Measurements from ENCODE around the gene CDKN2AIPNL. TPM values are rescaled to one million over a fixed set of nuclear protein-coding genes. Genes with fewer than 3 reads are reported as not detected.

Gene CDKN2AIPNL
- total and polyA plus RNA-seq, 2 of the 4 experiments (the other 2 are of a cell fraction): 14.0 to 18.1 TPM

DNA sequence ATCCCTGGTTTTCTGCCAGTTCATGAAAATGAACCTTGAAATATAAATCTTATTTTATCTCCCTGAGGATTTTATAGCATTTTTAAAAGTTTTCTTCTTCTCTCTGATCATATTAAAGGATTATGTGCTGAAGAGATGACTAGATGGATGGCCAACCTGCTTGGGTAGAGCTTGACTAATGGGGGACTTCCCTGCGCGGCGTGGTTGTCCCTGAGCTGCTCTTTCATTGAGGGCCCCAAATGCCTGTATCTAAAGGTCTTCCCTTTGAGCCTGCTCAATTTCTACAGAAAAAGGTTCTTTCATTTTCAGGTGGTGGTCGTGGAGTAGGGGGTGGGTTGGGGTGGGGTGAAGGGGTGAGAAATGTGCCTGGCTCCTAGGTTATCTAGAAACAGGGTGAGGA, 20.5 kb upstream of the CDKN2AIPNL start:
- no peaks in the 10 kb centered on the region for H3K79me1 ChIP-seq (ENCODE audit: low read depth in 1 of 2, low read length in 2 of 2)
- H3K14ac ChIP-seq (replicated peaks; ENCODE audit: low read depth, low read length): no peak overlapping the region
- H2AFZ ChIP-seq (replicated peaks; ENCODE audit: low read length, poor library complexity): no peak overlapping the region
- no peaks in the 10 kb centered on the region for H3K36me3 ChIP-seq (ENCODE audit: control insufficient read depth, insufficient read depth, low read length)
- peaks cover 2% of the 10 kb centered on the region; the same call in 1 of the 2 replicates for H3K9me1 ChIP-seq (ENCODE audit: insufficient read depth, low read length)
- H4K5ac ChIP-seq (ENCODE audit: low read depth, low read length): no peak overlapping the region
- no peak overlapping the region for H3K18ac ChIP-seq (ENCODE audit: low read depth, low read length)
- no peak overlapping the region for H3K27ac ChIP-seq (ENCODE audit: insufficient read depth, low read length)
- no peak overlapping the region for H2AK5ac ChIP-seq (ENCODE audit: low read depth, low read length)
- no peak overlapping the region for H2BK5ac ChIP-seq (ENCODE audit: low read depth, low read length, poor library complexity, severe bottlenecking)
- H3K4ac ChIP-seq (ENCODE audit: low read depth, low read length): no peak overlapping the region
- no peak overlapping the region for H2BK120ac ChIP-seq (ENCODE audit: low read depth, low read length)
- intact Hi-C loops (cut with micrococcal nuclease): no loop called here
- H3K4me1 ChIP-seq (ENCODE audit: control insufficient read depth, insufficient read depth, low read length): peaks cover 11% of the 10 kb centered on the region
- H4K91ac ChIP-seq (ENCODE audit: insufficient read depth, low read depth, low read length): no peak overlapping the region
- H4K8ac ChIP-seq (ENCODE audit: low read depth in 2 of 2, low read length in 2 of 2): no peak overlapping the region
- H3K9me3 ChIP-seq (ENCODE audit: control insufficient read depth, insufficient read depth, low read length): no peaks in the 10 kb centered on the region
- ATAC-seq (ENCODE audit: low read depth) (no peak), DNase-seq (no peak)
- TF ChIP-seq, protein P1, sequence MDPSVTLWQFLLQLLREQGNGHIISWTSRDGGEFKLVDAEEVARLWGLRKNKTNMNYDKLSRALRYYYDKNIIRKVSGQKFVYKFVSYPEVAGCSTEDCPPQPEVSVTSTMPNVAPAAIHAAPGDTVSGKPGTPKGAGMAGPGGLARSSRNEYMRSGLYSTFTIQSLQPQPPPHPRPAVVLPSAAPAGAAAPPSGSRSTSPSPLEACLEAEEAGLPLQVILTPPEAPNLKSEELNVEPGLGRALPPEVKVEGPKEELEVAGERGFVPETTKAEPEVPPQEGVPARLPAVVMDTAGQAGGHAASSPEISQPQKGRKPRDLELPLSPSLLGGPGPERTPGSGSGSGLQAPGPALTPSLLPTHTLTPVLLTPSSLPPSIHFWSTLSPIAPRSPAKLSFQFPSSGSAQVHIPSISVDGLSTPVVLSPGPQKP (IDR thresholded peaks at IDR 0.05; ENCODE audit: borderline replicate concordance, low read depth, low read length): no peak
- TF ChIP-seq, protein P2, sequence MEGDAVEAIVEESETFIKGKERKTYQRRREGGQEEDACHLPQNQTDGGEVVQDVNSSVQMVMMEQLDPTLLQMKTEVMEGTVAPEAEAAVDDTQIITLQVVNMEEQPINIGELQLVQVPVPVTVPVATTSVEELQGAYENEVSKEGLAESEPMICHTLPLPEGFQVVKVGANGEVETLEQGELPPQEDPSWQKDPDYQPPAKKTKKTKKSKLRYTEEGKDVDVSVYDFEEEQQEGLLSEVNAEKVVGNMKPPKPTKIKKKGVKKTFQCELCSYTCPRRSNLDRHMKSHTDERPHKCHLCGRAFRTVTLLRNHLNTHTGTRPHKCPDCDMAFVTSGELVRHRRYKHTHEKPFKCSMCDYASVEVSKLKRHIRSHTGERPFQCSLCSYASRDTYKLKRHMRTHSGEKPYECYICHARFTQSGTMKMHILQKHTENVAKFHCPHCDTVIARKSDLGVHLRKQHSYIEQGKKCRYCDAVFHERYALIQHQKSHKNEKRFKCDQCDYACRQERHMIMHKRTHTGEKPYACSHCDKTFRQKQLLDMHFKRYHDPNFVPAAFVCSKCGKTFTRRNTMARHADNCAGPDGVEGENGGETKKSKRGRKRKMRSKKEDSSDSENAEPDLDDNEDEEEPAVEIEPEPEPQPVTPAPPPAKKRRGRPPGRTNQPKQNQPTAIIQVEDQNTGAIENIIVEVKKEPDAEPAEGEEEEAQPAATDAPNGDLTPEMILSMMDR (conservative IDR thresholded peaks at IDR 0.05; ENCODE audit: low read depth, low read length): no peak
- TF ChIP-seq CHD1 (IDR thresholded peaks at IDR 0.05; ENCODE audit: low read depth, low read length): no peak
- no peak for TF ChIP-seq MXI1 (IDR thresholded peaks at IDR 0.05; ENCODE audit: borderline replicate concordance, low read depth, low read length)
- no peak for TF ChIP-seq RCOR1 (IDR thresholded peaks at IDR 0.05; ENCODE audit: insufficient replicate concordance, low read length)
- no peak for TF ChIP-seq MAZ (IDR thresholded peaks at IDR 0.05; ENCODE audit: borderline replicate concordance, low read depth, low read length)
- no peak for TF ChIP-seq FOS (IDR thresholded peaks at IDR 0.05; ENCODE audit: low read depth, low read length)
- no peak for TF ChIP-seq NFE2L2 (IDR thresholded peaks at IDR 0.05; ENCODE audit: low read depth, low read length)
- TF ChIP-seq SMC3 (IDR thresholded peaks at IDR 0.05; ENCODE audit: low read depth, low read length): no peak
- no peak for TF ChIP-seq BHLHE40 (IDR thresholded peaks at IDR 0.05; ENCODE audit: low read depth, low read length)
- no peak for TF ChIP-seq RFX5 (IDR thresholded peaks at IDR 0.05; ENCODE audit: low read depth, low read length)
- TF ChIP-seq, protein P3, sequence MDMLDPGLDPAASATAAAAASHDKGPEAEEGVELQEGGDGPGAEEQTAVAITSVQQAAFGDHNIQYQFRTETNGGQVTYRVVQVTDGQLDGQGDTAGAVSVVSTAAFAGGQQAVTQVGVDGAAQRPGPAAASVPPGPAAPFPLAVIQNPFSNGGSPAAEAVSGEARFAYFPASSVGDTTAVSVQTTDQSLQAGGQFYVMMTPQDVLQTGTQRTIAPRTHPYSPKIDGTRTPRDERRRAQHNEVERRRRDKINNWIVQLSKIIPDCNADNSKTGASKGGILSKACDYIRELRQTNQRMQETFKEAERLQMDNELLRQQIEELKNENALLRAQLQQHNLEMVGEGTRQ (IDR thresholded peaks at IDR 0.05; ENCODE audit: low read depth, low read length): no peak
- no peak for TF ChIP-seq MAFK (IDR thresholded peaks at IDR 0.05; ENCODE audit: low read depth, low read length)
- no TSS peak for BruUV-seq (replicated peaks)
- ChIA-PET CTCF (interaction anchor here (0.5 to 0.6 kb wide), 2 partner anchors 34 to 398 kb away, joined by 3 read pairs; no protein-coding TSS in a partner anchor), POLR2A (ENCODE audit: unreplicated experiment) (no interaction called here)
- no peak overlapping the region for H2AK9ac ChIP-seq (replicated peaks; ENCODE audit: low read depth, low read length, poor library complexity)
- no peak overlapping the region for H2BK20ac ChIP-seq (ENCODE audit: low read depth, low read length)
- no peak overlapping the region for H3K9ac ChIP-seq (ENCODE audit: low read depth, low read length)
- no CpG with 5 or more reads among the region's 4 CpGs for WGBS, 2 experiments (ENCODE audit: extremely low coverage in 2 of 2, insufficient read length in 1 of 2)
- no peaks in the 10 kb centered on the region for H3K27me3 ChIP-seq (ENCODE audit: control insufficient read depth, insufficient read depth, low read length)
- no peak overlapping the region for H2BK15ac ChIP-seq (ENCODE audit: low read depth, low read length)
- no peak overlapping the region for H3K23ac ChIP-seq (ENCODE audit: low read depth, low read length)
- H3K4me2 ChIP-seq (ENCODE audit: low read depth, low read length): no peak overlapping the region
- H3K56ac ChIP-seq (ENCODE audit: extremely low read depth, insufficient read depth, low read length): no peak overlapping the region
- in situ Hi-C loops (cut with MboI; ENCODE audit: low sequenced_read_pairs): no loop called here
- H3K4me3 ChIP-seq (ENCODE audit: insufficient read depth, low read depth, low read length): no peak overlapping the region
- dilution Hi-C loops (cut with HindIII; ENCODE audit: low sequenced_read_pairs, unreplicated experiment): no loop called here
- H4K20me1 ChIP-seq (ENCODE audit: insufficient read depth, low read length): no peaks in the 10 kb centered on the region
